HG02884 (cell line): ENCODE data around the gene FAM162A.
"Not testable (repeated sequence)": the region's sequence is repeated elsewhere in the genome, so short reads cannot be mapped to it uniquely, and the experiment has no call there.

Experiments used
- ATAC-seq: cut with Tn5 transposase; IDR thresholded peaks from one replicate; pipeline ENCODE4 v1.9.1; 2021; ENCODE audit warnings: mild to moderate bottlenecking, moderate library complexity; ENCODE audit not compliant: unreplicated experiment

The FAM162A gene, protein sequence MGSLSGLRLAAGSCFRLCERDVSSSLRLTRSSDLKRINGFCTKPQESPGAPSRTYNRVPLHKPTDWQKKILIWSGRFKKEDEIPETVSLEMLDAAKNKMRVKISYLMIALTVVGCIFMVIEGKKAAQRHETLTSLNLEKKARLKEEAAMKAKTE

DNA sequence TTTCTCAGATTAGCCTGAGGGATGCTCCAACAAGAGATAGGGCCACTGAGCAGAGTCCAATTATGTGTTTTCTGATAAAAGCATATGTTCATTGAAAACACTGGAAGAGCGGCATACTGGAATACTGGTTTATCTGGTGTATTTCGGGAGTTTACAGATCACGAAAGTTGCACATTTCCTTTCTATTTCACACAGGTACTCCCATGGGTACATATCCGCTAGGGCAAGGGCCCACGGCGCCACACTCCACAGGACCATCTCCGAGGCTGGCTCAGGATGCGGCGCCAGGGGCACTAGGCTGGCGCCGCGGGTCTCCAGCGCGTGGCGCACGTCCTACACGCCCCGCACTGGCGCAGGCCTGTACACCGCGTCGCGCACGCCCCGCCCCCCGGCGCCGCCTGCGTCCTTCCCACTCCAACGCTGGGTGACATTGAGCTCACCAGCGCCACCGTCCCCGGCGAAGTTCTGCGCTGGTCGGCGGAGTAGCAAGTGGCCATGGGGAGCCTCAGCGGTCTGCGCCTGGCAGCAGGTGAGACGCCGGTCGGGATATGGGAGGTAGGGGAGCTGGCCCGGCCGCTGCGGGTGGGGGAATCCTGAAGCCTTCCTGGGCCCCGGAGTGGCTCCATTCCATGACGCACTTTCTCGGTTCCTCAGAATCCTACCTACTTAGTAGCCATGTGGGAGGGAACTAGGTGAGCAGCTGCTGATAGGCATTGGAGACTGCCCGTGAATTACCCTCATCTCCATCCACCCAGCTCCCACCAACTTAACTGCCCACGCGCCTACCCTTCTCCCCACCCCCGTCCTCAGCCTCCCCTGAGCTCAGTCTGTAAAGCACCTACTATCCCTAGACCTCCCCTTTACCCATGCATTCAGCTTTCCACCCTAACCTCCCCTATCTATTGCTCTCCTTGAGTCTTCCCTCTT is at the start of gene FAM162A:
Gene FAM162A (plus strand): TSS at position 412 of the 927 bp plus-strand sequence. CDS start 84 bp downstream, at position 496.
- peak; percentile 85 for ATAC-seq

DNA sequence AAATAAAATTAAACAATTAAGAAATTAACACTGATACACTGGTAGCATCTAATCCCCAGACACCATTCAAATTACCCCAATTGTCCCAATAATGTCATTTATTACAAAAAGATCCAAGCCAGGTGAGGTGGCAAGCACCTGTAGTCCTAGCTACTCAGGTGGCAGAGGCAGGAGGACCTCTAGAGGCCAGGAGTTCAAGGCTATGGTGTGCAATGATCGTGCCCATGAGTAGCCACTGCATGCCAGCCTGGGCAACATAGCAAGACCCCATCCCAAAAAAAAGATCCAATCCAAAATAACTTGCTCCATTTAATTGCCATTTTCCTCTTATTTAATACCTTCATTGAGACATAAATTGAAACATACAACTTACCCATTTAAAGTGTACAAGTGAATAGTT is 41.2 kb upstream of the FAM162A start:
- no peak for ATAC-seq

DNA sequence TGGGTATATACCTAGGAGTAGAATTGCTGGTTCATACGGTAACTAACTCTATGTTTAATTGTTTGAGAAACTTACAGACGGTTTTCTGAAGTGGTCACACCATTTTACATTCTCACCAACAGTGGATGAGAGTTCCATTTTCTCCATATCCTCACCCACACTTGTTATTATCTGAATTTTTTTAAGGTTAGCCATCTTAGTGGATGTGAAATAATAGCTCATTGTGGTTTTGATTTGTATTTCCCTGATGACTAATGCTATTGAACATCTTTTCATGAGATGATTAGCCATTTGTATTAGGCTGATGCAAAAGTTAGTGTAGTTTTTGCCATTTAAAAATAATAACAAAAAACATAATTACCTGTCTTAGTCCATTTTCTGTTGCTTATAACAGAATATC is 40.3 kb upstream of the FAM162A start:
- ATAC-seq: no peak

DNA sequence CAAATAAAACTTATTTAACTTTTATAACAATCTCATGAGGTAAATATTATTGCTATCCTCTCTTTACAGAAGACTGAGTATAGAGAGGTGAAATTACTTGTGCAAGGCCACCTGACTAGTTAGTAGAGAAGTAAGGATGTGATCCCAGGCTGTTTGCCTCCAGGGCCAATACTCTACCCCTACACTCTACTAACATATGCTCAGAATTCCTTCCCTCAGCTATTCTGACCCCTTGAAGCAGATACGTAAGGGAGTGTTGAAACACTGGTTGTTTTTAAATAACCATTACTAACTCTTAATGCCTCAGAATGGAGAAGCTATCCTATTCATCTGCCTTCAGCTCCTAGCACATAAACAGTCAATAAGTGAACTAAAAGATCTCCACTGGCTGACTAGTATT is 34.8 kb upstream of the FAM162A start:
- ATAC-seq: no peak

DNA sequence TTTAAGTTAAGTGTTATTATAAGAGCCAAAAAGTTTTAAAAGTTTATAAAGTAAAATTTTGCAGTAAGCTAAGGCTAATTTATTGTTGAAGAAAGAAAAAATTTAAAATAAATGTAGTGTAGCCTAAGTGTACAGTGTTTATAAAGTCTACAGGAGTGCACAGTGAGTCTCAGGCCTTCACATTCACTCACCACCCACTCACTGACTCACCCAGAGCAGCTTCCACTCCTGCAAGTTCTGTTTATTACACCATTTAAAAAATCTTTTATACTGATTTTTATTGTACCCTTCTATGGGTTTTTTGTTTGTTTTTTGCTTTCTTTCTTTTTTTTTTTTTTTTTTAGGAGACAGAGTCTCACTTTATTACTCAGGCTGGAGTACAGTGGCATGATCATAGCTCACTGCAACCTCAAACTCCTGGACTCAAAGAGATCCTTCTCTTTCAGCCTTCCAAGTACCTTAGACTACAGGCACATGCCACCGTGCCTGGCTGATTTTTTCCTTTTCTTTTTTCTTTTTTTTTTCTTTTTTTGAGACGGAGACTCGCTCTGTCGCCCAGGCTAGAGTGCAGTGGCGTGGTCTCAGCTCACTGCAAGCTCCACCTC is 33.1 kb upstream of the FAM162A start:
- ATAC-seq: no peak

DNA sequence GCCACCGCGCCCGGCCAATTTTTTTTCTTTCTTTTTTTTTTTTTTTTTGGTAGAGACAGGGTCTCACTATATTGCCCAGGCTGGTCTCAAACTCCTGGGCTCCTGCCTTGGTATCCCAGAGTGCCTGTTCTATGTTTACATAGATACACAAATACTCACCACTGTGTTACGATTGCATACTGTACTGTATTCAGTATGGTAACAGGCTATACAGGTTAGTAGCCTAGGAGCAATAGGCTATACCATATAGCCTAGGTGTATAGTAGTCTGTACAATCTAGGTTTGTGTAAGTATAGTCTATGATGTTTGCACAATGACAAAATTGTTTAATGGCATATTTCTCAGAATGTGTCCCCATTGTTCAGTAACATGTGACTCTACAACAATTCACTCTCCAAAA is 32.4 kb upstream of the FAM162A start:
- ATAC-seq: no peak

DNA sequence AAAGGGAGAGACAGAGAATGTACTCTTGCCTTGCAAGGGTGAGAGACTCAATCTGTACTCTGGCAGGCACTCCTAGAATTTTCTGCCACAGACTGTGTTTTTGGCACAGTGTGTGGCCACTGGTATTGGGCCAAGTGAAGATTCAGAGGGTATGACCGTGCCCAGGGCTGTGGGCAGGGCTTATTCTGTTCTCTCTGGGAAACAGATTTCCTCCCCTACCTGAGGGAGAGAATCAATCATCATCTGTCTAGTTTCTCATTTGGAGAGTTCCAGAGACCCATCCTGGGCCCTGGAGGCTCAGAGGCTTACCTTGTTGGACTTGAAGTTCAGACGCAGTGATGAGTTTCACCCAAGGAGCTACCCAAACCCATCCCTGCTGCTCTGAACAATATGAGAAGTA is 30.8 kb upstream of the FAM162A start:
- no peak for ATAC-seq

DNA sequence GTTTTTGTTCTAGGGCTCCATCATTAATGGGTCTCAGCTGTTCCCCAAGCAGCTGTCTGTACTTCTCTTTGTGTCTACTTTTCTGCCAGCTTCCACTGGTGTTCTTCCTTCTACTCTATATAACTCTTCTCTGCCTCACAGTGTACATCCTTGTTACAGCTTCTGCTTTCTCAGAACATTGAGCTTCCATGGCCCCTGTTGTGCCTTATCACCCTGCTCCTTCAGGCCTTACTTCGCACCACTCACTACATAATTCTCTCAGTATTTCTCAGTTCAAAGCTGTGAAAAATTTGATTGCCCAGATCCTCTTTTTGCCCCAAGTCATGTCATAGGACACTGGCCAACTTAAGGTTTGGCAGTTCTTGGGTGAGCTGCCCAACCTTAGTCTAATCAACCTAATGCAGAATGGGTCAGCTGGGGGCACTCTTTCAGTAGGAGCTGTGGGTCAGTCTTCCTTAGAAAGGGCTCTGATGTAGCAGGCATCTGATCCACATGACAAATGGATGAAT is 30.0 kb upstream of the FAM162A start:
- no peak for ATAC-seq

DNA sequence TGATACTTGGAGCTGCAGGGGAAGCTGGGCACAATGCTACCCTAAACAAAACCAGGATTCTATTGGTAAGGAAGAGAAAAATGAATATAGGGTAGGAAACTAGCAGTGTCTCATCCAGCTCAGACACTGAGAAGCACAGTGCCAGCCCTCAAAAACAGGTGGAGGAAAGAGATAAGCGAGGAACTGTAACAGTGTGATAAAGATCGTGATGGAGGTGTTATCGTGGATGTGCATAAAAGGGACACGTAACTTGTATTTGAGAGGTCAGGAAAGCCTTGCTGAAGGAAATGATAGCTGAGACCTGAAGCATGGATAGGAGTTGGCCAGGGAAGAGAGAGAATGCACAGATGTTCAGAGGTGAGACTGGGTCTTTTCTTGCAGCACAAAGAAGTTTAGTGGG is 28.4 kb upstream of the FAM162A start:
- ATAC-seq: no peak

DNA sequence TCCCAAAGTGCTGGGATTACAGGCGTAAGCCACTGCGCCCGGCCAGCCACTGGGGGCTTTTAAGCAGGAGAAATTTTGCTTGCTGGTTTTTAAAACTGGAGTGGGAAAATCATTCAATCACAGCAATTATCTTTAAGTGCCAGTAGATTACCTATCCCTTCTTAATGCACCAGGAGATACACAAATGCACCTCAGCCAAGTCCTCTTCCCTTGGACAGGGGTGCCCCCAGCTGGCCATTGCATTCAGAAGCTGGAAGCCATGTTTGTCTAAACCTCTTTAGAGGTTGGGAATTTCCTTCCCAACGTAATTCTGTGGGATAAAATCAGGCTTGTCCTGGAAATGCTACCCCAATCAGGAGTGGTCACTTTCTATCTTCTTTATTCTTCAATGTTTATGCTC is 27.6 kb upstream of the FAM162A start:
- ATAC-seq: no peak

DNA sequence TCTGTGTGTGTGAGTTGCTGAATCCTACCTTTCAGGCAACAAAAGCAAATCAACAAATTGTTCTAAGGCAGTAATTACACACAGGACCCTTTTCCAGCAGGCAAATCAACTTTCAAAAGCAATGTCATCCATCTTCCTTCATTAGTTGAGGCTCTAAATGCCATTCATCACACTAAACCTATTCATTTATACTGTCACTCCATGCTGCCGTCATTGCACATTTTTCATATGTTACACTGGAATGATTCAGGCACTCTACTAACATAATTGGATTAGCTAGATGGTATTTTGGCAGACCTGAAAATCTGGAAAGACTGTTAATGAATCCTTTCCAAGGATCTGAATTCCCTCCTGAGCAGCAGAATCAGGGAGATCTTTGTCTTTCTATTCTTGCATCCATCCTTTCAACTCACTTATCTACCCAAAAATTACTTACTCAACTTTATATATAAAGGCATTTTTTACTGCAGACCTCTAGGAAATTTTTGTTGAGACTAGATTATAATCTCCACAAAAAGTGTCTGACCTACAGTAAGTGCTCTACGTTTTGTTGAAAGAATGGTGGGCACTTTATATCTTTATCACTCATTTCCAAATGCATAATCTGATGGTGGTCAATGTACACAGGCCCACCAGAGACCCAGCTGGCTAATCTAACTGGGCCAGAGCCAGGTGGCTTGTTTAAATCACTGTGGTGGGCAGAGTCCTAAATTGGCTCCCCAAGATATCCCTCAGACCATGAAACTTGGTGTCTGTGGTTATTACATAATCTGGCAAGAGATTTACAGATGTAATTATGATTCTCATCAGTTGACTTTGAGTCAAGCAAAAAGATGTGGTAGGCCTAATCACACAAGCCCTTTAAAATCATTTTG is 25.9 kb upstream of the FAM162A start:
- ATAC-seq: no peak

DNA sequence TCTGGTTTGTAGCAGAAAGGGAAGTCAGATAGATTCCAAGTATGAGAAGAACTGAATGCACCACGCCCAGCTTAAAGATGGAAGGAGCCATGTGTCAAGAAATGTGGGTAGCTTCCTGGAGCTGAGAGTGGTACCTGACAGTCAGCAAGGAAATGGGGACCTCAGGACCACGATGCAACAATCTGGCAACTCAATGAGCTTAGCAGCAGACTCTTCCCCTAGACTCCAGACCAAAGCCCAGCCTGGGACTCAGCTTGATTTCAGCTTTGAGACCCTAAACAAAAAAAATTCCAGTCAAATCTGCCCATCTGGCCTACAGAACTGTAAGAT is 25.3 kb upstream of the FAM162A start:
- no peak for ATAC-seq

DNA sequence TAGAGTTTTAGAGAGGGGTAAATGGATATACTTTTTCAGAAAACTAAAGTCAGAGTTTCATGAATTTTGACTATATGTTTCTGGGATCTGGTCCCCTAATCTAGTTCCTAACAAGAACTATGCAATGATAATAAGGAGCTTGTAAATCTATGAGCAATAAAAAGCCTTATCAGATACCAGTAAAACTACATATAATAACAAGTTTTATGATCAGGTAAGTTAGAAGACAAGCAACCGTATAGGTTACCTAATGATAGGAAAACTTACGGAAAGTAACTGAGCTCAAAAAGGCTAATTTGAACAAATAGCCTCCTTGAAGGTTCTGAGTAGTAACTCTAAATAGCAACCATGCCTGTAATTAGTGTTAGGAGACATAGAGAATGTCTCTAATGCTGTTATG is 22.0 kb upstream of the FAM162A start:
- ATAC-seq: no peak

DNA sequence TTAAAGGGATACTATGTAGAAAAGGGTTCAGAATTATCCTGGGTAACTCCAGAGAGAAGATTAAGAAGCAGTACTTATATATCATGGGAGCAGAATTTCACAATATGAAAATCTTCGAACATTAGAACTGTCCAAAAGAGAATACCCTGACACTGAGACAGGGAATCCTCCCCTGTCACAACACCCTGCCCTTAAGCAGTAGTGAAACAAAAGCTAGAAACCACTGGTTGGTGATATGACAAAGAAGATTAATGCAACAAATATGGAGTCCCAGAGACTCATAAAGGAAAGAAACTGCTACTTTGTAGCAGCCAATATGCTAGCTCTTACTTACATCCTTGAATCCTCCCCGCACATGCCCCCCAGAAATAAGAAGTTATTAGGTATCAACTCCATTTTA is 19.5 kb upstream of the FAM162A start:
- ATAC-seq: no peak

DNA sequence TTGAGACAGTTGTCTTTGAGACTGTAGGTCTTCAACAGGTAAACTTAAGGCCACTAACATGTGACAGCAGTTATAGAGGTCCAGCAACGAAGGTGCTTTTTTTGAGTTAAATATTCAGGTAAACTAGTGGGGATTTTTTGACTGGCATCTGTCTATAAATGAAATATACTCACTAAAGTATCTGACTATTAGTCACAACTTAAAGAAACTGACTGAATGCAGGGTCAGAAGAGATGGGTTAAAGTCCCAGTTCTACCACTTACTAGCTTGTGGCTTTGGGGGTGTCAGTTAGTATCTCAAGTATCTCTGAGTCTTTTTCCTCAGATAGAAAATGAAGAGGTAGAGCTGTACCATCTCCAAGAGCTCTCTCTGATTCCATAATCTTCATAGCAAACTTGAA is 18.9 kb upstream of the FAM162A start:
- ATAC-seq: no peak

DNA sequence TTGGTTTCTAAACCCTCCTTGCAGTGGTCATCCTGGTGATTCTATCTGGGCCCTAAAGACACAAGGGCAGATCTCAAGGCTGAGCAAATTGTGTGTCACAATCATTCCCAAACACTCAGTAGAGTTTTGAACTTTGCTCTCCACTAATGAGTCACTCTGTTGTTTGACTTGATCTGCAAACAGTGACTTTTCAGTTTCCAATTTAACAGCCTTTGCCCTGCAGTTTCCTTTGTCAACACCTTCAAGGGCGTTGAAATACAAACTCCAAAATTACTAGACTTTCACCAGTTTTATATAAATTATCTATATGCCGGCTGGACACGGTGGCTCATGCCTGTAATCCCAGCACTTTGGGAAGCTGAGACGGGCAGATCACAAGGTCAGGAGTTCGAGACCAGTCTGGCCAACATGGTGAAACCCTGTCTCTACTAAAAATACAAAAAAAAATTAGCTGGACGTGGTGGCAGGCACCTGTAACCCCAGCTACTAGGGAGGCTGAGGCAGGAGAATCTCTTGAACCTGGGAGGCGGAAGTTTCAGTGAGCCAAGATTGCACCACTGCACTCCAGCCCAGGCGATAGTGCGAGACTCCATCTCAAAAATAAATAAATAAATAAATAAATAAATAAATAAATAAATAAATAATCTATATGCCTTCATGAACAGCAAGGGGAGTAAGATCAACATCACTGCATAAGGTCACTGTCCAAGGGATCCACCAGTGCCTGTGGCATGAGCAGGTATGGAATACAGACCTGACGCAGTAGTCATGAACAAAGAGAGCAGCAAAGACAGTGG is 18.2 kb upstream of the FAM162A start:
- ATAC-seq: not testable (repeated sequence)

DNA sequence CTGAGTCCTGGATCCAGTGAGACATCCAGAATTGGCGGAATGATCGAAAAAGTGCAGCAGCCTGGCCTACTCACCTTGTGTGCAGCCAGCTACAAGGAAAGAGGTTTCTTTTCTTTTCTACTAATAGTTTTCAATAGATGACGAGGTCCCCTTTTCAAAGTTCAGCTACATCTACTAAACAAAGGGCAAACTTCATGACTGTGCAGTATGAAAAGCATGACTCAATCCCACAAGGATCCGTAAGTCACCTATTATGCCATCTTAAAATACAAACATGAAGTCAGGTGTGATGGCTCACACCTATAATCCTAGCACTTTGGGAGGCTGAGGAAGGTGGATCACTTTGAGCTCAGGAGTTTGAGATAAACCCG is 17.6 kb upstream of the FAM162A start:
- no peak for ATAC-seq

DNA sequence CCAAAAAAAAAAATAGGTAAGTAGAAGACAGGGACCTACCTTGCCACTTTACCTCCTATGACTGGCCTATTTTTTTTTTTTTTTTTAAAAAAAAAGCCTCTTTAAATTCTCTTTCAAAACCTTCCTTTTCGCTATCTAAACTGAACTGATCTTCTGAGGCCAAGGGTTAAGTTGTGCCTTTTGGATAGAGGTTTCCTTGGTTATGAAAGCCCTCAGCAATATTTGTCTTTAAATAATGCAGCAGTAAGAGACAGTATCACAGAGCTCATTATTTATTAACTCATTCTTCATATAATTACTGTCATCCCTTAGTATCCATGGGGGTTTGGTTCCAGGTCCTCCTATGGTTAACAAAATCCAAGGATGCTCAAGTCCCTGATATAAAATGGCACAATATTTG is 9.9 kb upstream of the FAM162A start:
- ATAC-seq: no peak

DNA sequence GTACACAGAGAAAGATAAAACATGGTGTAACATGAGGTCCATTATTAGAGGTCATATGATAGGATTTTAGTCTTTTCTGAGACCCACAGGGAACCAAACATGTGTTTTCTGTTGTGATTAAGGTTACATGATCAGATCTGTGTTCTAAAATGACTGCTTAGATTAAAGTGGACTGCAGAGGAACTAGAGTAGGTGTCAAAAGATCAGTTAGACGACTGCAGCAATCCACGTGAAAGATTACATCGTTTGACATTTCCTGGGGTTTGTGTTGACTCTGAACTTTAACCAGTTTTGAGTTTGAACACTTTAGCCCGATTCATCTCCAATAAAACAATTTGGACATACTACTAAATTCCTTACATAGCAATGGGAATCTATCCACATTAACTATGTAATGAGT is 6.0 kb upstream of the FAM162A start:
- ATAC-seq: no peak
